ENCODE results near the gene NOX3.

Gene NOX3

GRCh38 chr6:155377061-155377460 is 78.6 kb downstream of the NOX3 start:
- TF ChIP-seq, protein P1, sequence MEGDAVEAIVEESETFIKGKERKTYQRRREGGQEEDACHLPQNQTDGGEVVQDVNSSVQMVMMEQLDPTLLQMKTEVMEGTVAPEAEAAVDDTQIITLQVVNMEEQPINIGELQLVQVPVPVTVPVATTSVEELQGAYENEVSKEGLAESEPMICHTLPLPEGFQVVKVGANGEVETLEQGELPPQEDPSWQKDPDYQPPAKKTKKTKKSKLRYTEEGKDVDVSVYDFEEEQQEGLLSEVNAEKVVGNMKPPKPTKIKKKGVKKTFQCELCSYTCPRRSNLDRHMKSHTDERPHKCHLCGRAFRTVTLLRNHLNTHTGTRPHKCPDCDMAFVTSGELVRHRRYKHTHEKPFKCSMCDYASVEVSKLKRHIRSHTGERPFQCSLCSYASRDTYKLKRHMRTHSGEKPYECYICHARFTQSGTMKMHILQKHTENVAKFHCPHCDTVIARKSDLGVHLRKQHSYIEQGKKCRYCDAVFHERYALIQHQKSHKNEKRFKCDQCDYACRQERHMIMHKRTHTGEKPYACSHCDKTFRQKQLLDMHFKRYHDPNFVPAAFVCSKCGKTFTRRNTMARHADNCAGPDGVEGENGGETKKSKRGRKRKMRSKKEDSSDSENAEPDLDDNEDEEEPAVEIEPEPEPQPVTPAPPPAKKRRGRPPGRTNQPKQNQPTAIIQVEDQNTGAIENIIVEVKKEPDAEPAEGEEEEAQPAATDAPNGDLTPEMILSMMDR (IDR thresholded peaks at IDR 0.05; ENCODE audit: borderline replicate concordance, insufficient read depth, low read depth, low read length) = no peak
- H3K4me3 ChIP-seq (ENCODE audit: low read depth, low read length) = no peak overlapping the region

DNA sequence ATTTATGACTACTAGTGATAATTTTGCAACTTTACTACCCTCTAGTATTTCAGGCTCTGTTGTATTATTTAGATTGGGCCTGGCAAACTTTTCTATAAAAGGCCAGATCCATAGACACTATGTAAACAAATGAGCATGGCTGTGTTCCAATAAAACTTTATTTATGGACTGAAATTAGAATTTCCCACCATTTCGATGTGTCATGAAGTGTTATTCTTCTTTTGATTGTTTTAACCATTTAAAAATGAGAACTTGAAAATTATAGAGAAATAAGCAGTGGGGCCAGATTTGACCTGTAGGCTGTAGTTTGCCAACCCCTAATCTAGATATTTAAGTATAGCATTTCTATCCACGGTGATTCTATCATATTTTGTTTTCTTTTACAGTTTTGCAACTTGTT is 79.8 kb downstream of the NOX3 start:
- TF ChIP-seq, protein P1 (IDR thresholded peaks at IDR 0.05; ENCODE audit: borderline replicate concordance, insufficient read depth, low read depth, low read length) = no peak
- H3K4me3 ChIP-seq (ENCODE audit: low read depth, low read length) = no peak overlapping the region

GRCh38 chr6:155374681-155375080 is 81.0 kb downstream of the NOX3 start:
- no peak overlapping the region for H3K4me3 ChIP-seq (ENCODE audit: low read depth, low read length)
- TF ChIP-seq, protein P1 (IDR thresholded peaks at IDR 0.05; ENCODE audit: borderline replicate concordance, insufficient read depth, low read depth, low read length) = no peak

DNA sequence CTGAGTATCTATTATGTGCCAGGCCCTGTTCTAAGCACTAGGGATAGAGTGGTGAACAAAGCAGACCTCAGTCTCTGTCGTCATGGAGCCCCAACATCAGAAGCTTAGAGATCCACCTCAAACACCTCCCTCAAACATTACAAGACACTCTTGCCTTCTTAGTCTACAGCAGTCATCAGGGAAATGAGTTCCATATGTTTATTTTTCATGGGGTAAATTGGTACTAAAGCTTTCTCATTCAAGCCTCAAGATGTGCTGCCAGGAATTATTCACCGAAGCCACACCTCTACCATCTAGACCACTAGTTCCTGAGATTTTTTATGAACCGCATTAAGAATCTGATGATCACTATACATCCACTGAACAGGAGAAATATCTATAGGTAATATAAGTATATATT is 82.4 kb downstream of the NOX3 start:
- TF ChIP-seq, protein P1 (IDR thresholded peaks at IDR 0.05; ENCODE audit: borderline replicate concordance, insufficient read depth, low read depth, low read length) = no peak
- no peak overlapping the region for H3K4me3 ChIP-seq (ENCODE audit: low read depth, low read length)

GRCh38 chr6:155372256-155372655 is 83.4 kb downstream of the NOX3 start:
- TF ChIP-seq, protein P1 (IDR thresholded peaks at IDR 0.05; ENCODE audit: borderline replicate concordance, insufficient read depth, low read depth, low read length) = no peak

DNA sequence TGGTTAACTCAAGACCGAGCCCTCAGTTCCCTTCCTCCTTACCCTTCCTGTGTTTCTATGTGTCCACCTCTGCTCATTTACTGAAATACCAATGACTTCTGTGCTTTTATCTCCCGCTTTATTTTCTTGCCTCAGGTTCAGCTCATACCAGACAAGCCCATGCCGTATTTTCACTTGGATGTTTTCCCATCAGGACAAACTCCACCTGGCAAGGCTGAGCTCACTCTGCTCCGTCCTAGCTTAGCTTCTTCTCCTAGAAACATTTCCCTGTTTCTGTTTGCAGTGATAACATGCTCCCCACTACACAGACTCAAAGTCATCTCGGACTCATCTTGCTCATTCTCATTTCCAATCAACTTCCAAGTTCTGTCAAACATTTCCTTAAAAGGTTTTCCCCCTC is 84.4 kb downstream of the NOX3 start:
- no peak overlapping the region for H3K4me3 ChIP-seq (ENCODE audit: low read depth, low read length)
- TF ChIP-seq, protein P1 (IDR thresholded peaks at IDR 0.05; ENCODE audit: borderline replicate concordance, insufficient read depth, low read depth, low read length) = no peak

More at GRCh38 chr6:155372256-155372655, 83.4 kb downstream of the NOX3 start:
- no peak overlapping the region for H3K4me3 ChIP-seq (ENCODE audit: low read depth, low read length)

- H3K4me3 ChIP-seq (ENCODE audit: low read depth, low read length) = no peak overlapping the region
- TF ChIP-seq, protein P1 (IDR thresholded peaks at IDR 0.05; ENCODE audit: borderline replicate concordance, insufficient read depth, low read depth, low read length) = no peak
These were observed 89.3 kb downstream of the NOX3 start for GRCh38 chr6:155366325-155366724.

Measured in GM12875 (cell line).